ENCODE results near the gene GOLPH3L.
"Not testable (repeated sequence)": the region's sequence is repeated elsewhere in the genome, so short reads cannot be mapped to it uniquely, and the experiment has no call there.

Gene GOLPH3L
- 7.6 to 12.4 (median 10.0) reads per million in 3 donors for total RNA-seq

GRCh38 chr1:150696995-150697927, at the start of gene GOLPH3L:
Gene GOLPH3L (minus strand): TSS chr1:150697154. CDS start chr1:150694838, 2,316 bp downstream.
- H3K27me3 ChIP-seq (replicated peaks; ENCODE audit: control insufficient read depth, insufficient read depth, low read length, poor library complexity, severe bottlenecking): no peaks in the 10 kb centered on the region
- H3K4me3 ChIP-seq (ENCODE audit: insufficient read depth, low read depth, low read length, poor library complexity, severe bottlenecking): peak within 1 kb of the TSS; percentile 69
- H3K36me3 ChIP-seq (ENCODE audit: control insufficient read depth, insufficient read depth, low read length): peaks cover 12% of the 10 kb centered on the region
- DNase-seq: peak; percentile 75 to 90 (median 83)
- peak within 1 kb of the TSS; percentile 68 for H3K27ac ChIP-seq (ENCODE audit: insufficient read depth, low read length, poor library complexity, severe bottlenecking)
- H3K9me3 ChIP-seq (ENCODE audit: control insufficient read depth, low read length): no peaks in the 10 kb centered on the region
- no peaks in the 10 kb centered on the region for H3K4me1 ChIP-seq (ENCODE audit: control insufficient read depth, insufficient read depth, low read length, poor library complexity, severe bottlenecking)

- H3K27ac ChIP-seq (ENCODE audit: insufficient read depth, low read length, poor library complexity, severe bottlenecking): no peak overlapping the region
- H3K9me3 ChIP-seq (ENCODE audit: control insufficient read depth, low read length): no peaks in the 10 kb centered on the region
- peaks cover 12% of the 10 kb centered on the region for H3K36me3 ChIP-seq (ENCODE audit: control insufficient read depth, insufficient read depth, low read length)
- no peak overlapping the region for H3K4me3 ChIP-seq (ENCODE audit: insufficient read depth, low read depth, low read length, poor library complexity, severe bottlenecking)
- no peak for DNase-seq
- no peaks in the 10 kb centered on the region for H3K27me3 ChIP-seq (replicated peaks; ENCODE audit: control insufficient read depth, insufficient read depth, low read length, poor library complexity, severe bottlenecking)
- H3K4me1 ChIP-seq (ENCODE audit: control insufficient read depth, insufficient read depth, low read length, poor library complexity, severe bottlenecking): no peaks in the 10 kb centered on the region
These were observed 33.3 kb upstream of the GOLPH3L start for GRCh38 chr1:150730130-150730721.

DNA sequence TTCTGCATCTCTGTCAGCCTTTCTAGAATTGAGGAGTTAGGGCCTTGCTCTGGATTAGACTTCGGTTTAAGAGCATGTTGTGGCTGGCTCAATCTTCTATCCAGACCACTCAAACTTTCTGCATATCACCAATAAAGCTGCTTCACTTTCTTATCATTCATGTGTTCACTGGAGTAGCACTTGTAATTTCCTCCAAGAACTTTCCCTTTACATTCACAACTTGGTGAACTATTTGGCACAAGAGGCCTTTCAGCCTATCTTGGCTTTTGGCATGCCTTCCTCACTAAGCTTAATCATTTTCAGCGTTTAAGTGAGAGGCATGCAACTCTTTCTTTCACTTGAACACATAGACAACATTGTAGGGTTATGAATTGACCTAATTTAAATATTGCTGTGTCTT, 27.4 kb upstream of the GOLPH3L start:
- no peak for DNase-seq
- Histone ChIP-seq H3K27ac (ENCODE audit: insufficient read depth, low read length, poor library complexity, severe bottlenecking) (no peak overlapping the region), H3K9me3 (ENCODE audit: control insufficient read depth, low read length) (no peaks in the 10 kb centered on the region), H3K4me1 (ENCODE audit: control insufficient read depth, insufficient read depth, low read length, poor library complexity, severe bottlenecking) (no peaks in the 10 kb centered on the region), H3K4me3 (ENCODE audit: insufficient read depth, low read depth, low read length, poor library complexity, severe bottlenecking) (no peak overlapping the region), H3K27me3 (replicated peaks; ENCODE audit: control insufficient read depth, insufficient read depth, low read length, poor library complexity, severe bottlenecking) (no peaks in the 10 kb centered on the region), H3K36me3 (ENCODE audit: control insufficient read depth, insufficient read depth, low read length) (no peaks in the 10 kb centered on the region)

DNA sequence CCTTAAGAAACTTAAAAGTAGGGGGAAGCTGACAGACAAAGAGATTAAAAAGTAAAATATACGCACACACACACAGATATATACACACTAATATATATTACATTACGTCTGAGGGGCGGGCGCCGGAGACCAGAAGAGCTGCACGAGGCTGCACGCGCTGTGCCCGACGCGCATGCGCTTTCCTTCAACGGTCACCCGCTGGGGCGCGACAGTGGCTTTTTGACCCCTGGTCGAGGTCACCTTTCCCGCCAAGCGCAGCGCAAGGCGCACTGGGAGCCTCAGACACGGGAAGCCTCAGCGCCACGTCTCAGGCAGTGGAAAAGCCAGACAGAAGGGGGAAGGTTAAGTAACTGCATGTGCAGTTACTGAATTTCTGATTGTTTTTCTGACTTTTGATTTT, 23.7 kb upstream of the GOLPH3L start, which contains the start of gene HORMAD1:
Gene HORMAD1 (minus strand): TSS at position 193 of the 400 bp plus-strand sequence. CDS start 1,390 bp downstream, outside the sequence.
- no peak within 1 kb of the TSS for H3K4me3 ChIP-seq (ENCODE audit: insufficient read depth, low read depth, low read length, poor library complexity, severe bottlenecking)
- DNase-seq: no peak

GRCh38 chr1:150720098-150720497, 23.1 kb upstream of the GOLPH3L start:
- Histone ChIP-seq H3K27ac (ENCODE audit: insufficient read depth, low read length, poor library complexity, severe bottlenecking) (no peak overlapping the region), H3K27me3 (replicated peaks; ENCODE audit: control insufficient read depth, insufficient read depth, low read length, poor library complexity, severe bottlenecking) (no peaks in the 10 kb centered on the region), H3K36me3 (ENCODE audit: control insufficient read depth, insufficient read depth, low read length) (no peaks in the 10 kb centered on the region), H3K4me3 (ENCODE audit: insufficient read depth, low read depth, low read length, poor library complexity, severe bottlenecking) (no peak overlapping the region), H3K9me3 (ENCODE audit: control insufficient read depth, low read length) (no peaks in the 10 kb centered on the region), H3K4me1 (ENCODE audit: control insufficient read depth, insufficient read depth, low read length, poor library complexity, severe bottlenecking) (no peaks in the 10 kb centered on the region)
- no peak for DNase-seq

More for the DNA sequence above, 23.7 kb upstream of the GOLPH3L start, which contains the start of gene HORMAD1:
- H3K27me3 ChIP-seq (replicated peaks; ENCODE audit: control insufficient read depth, insufficient read depth, low read length, poor library complexity, severe bottlenecking): no peaks in the 10 kb centered on the region
- H3K4me1 ChIP-seq (ENCODE audit: control insufficient read depth, insufficient read depth, low read length, poor library complexity, severe bottlenecking): no peaks in the 10 kb centered on the region
- no peaks in the 10 kb centered on the region for H3K9me3 ChIP-seq (ENCODE audit: control insufficient read depth, low read length)
- no peaks in the 10 kb centered on the region for H3K36me3 ChIP-seq (ENCODE audit: control insufficient read depth, insufficient read depth, low read length)
- H3K27ac ChIP-seq (ENCODE audit: insufficient read depth, low read length, poor library complexity, severe bottlenecking): no peak within 1 kb of the TSS

DNA sequence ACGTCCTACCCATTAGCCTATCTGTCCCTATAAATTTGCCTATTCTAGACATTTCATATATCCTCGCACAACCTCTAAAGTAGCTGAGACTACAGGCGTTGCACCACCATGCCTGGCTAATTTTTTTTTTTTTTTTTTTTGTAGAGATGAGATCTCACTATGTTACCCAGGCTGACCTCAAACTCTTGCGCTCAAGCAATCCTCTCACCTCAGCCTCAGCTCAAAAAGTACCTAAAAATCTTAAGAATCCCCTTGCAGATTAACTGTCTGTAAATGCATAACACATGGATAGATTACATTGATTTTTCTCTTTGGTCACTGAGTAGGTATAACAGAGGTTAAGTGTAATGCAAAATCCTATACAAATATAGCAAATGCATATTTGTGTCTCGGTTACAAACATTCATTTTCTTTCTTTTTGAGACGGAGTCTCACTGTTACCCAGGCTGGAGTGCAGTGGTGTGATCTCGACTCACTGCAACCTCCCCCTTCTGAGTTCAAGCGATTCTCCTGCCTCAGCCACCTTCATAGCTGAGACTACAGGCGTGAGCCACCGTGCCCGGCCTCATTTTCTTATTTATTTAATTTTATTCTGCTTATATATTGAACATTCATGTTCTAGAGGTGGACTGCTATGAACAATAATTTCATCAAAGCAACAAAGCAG, 21.4 kb upstream of the GOLPH3L start:
- no peak for DNase-seq
- Histone ChIP-seq H3K27ac (ENCODE audit: insufficient read depth, low read length, poor library complexity, severe bottlenecking) (no peak overlapping the region), H3K36me3 (ENCODE audit: control insufficient read depth, insufficient read depth, low read length) (no peaks in the 10 kb centered on the region), H3K9me3 (ENCODE audit: control insufficient read depth, low read length) (no peaks in the 10 kb centered on the region), H3K27me3 (replicated peaks; ENCODE audit: control insufficient read depth, insufficient read depth, low read length, poor library complexity, severe bottlenecking) (no peaks in the 10 kb centered on the region), H3K4me1 (ENCODE audit: control insufficient read depth, insufficient read depth, low read length, poor library complexity, severe bottlenecking) (no peaks in the 10 kb centered on the region), H3K4me3 (ENCODE audit: insufficient read depth, low read depth, low read length, poor library complexity, severe bottlenecking) (no peak overlapping the region)

DNA sequence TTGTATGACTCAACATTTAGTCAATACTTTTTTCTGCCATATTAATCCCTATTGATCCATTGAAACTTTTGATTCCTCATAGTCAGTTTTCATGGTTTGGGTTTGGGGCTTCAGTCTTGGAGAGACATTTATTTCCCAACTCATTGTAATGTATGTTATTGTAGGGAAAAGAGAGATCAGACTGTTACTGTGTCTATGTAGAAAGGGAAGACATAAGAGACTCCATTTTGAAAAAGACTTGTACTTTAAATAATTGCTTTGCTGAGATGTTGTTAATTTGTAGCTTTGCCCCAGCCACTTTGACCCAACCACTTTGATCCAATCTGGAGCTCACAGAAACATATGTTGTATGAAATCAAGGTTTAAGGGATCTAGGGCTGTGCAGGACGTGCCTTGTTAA, 12.1 kb upstream of the GOLPH3L start:
- H3K4me3 ChIP-seq (ENCODE audit: insufficient read depth, low read depth, low read length, poor library complexity, severe bottlenecking); H3K9me3 ChIP-seq (ENCODE audit: control insufficient read depth, low read length); H3K4me1 ChIP-seq (ENCODE audit: control insufficient read depth, insufficient read depth, low read length, poor library complexity, severe bottlenecking); H3K27ac ChIP-seq (ENCODE audit: insufficient read depth, low read length, poor library complexity, severe bottlenecking); H3K27me3 ChIP-seq (replicated peaks; ENCODE audit: control insufficient read depth, insufficient read depth, low read length, poor library complexity, severe bottlenecking); H3K36me3 ChIP-seq (ENCODE audit: control insufficient read depth, insufficient read depth, low read length); DNase-seq: not testable (repeated sequence)

- Histone ChIP-seq H3K36me3 (ENCODE audit: control insufficient read depth, insufficient read depth, low read length) (no peaks in the 10 kb centered on the region), H3K27ac (ENCODE audit: insufficient read depth, low read length, poor library complexity, severe bottlenecking) (no peak overlapping the region), H3K4me3 (ENCODE audit: insufficient read depth, low read depth, low read length, poor library complexity, severe bottlenecking) (no peak overlapping the region), H3K9me3 (ENCODE audit: control insufficient read depth, low read length) (no peaks in the 10 kb centered on the region), H3K4me1 (ENCODE audit: control insufficient read depth, insufficient read depth, low read length, poor library complexity, severe bottlenecking) (no peaks in the 10 kb centered on the region), H3K27me3 (replicated peaks; ENCODE audit: control insufficient read depth, insufficient read depth, low read length, poor library complexity, severe bottlenecking) (no peaks in the 10 kb centered on the region)
- DNase-seq: no peak
These were observed 11.6 kb upstream of the GOLPH3L start for GRCh38 chr1:150708595-150708994.

DNA sequence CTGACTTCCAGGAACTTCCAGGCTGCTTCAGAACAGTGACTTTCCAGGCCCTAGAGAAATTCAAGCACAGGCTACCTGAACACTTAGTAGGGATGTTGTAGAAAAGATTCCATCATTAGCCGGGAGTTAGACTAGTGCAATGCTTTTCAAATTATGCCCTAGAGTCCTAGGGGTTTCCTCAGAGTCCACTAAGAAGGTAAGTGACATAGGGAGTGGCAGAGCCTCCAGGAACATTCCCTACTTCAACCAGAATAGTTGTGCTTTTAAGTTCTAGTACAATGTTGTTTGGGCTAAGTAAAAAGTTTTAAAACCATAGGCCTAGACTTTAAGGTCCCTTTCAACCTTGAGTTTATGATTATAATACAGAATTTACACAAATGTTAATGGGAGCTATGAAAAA, 9.1 kb upstream of the GOLPH3L start:
- no peak for DNase-seq
- no peaks in the 10 kb centered on the region for H3K27me3 ChIP-seq (replicated peaks; ENCODE audit: control insufficient read depth, insufficient read depth, low read length, poor library complexity, severe bottlenecking)
- H3K4me3 ChIP-seq (ENCODE audit: insufficient read depth, low read depth, low read length, poor library complexity, severe bottlenecking): no peak overlapping the region
- H3K27ac ChIP-seq (ENCODE audit: insufficient read depth, low read length, poor library complexity, severe bottlenecking): no peak overlapping the region
- no peaks in the 10 kb centered on the region for H3K9me3 ChIP-seq (ENCODE audit: control insufficient read depth, low read length)
- no peaks in the 10 kb centered on the region for H3K4me1 ChIP-seq (ENCODE audit: control insufficient read depth, insufficient read depth, low read length, poor library complexity, severe bottlenecking)
- H3K36me3 ChIP-seq (ENCODE audit: control insufficient read depth, insufficient read depth, low read length): no peaks in the 10 kb centered on the region
